ENCODE measurements around the gene RIMS1. TPM values are rescaled to one million over a fixed set of nuclear protein-coding genes. Genes with fewer than 3 reads are reported as not detected.

Gene RIMS1
- total RNA-seq, 4 donors from 2014 or later = 0.13 to 16.8 (median 1.2) TPM

- Histone ChIP-seq H3K4me1 (no peaks in the 10 kb centered on the region), H3K27me3 (no peaks in the 10 kb centered on the region), H3K27ac (no peak overlapping the region), H3K9me3 (no peaks in the 10 kb centered on the region), H3K36me3 (no peaks in the 10 kb centered on the region), H3K4me3 (no peak overlapping the region)
- 70 to 88% methylated on average over 2 of the region's 2 CpGs for WGBS, 2 donors
- intact Hi-C loops (cut with DNase I) = no loop called here
- DNase-seq = no peak
- no peak for TF ChIP-seq POLR2A (IDR thresholded peaks at IDR 0.05)
- TF ChIP-seq CTCF (IDR thresholded peaks at IDR 0.05) = no peak
Observed at GRCh38 chr6:72305971-72306370, 419.6 kb downstream of the RIMS1 start.

- WGBS, 2 donors = 78 to 89% methylated on average over 4 to 5 of the region's 9 CpGs
- Histone ChIP-seq H3K27ac (no peak overlapping the region), H3K27me3 (no peaks in the 10 kb centered on the region), H3K4me1 (no peaks in the 10 kb centered on the region), H3K4me3 (no peak overlapping the region), H3K36me3 (no peaks in the 10 kb centered on the region), H3K9me3 (no peaks in the 10 kb centered on the region)
- TF ChIP-seq CTCF (IDR thresholded peaks at IDR 0.05) (no peak), POLR2A (IDR thresholded peaks at IDR 0.05) (no peak)
- intact Hi-C loops (cut with DNase I) = no loop called here
- DNase-seq = no peak
Observed at GRCh38 chr6:72316675-72317380, 430.5 kb downstream of the RIMS1 start.

GRCh38 chr6:72321788-72322187 is 435.4 kb downstream of the RIMS1 start:
- H3K4me3 ChIP-seq = no peak overlapping the region
- no peaks in the 10 kb centered on the region for H3K36me3 ChIP-seq
- H3K9me3 ChIP-seq = no peaks in the 10 kb centered on the region
- no peaks in the 10 kb centered on the region for H3K27me3 ChIP-seq
- no peak for TF ChIP-seq CTCF (IDR thresholded peaks at IDR 0.05)
- TF ChIP-seq POLR2A (IDR thresholded peaks at IDR 0.05) = no peak
- H3K27ac ChIP-seq = no peak overlapping the region
- intact Hi-C loops (cut with DNase I) = no loop called here
- H3K4me1 ChIP-seq = no peaks in the 10 kb centered on the region
- no peak for DNase-seq

- Histone ChIP-seq H3K27ac (no peak overlapping the region), H3K4me1 (no peaks in the 10 kb centered on the region), H3K36me3 (no peaks in the 10 kb centered on the region), H3K4me3 (no peak overlapping the region), H3K9me3 (no peaks in the 10 kb centered on the region), H3K27me3 (no peaks in the 10 kb centered on the region)
- intact Hi-C loops (cut with DNase I) = no loop called here
- no peak for DNase-seq
- WGBS, 2 donors = 44 to 45% methylated on average over 2 of the region's 2 CpGs
- TF ChIP-seq CTCF (IDR thresholded peaks at IDR 0.05) = no peak
- no peak for TF ChIP-seq POLR2A (IDR thresholded peaks at IDR 0.05)
Observed at GRCh38 chr6:72322771-72323170, 436.4 kb downstream of the RIMS1 start.

GRCh38 chr6:72324591-72324990 is 438.2 kb downstream of the RIMS1 start:
- DNase-seq = no peak
- intact Hi-C loops (cut with DNase I) = no loop called here
- H3K9me3 ChIP-seq = no peaks in the 10 kb centered on the region
- H3K36me3 ChIP-seq = no peaks in the 10 kb centered on the region
- no peak overlapping the region for H3K27ac ChIP-seq
- H3K27me3 ChIP-seq = no peaks in the 10 kb centered on the region
- WGBS, 2 donors = 60 to 76% methylated on average over 4 of the region's 4 CpGs
- H3K4me3 ChIP-seq = no peak overlapping the region
- no peaks in the 10 kb centered on the region for H3K4me1 ChIP-seq
- no peak for TF ChIP-seq POLR2A (IDR thresholded peaks at IDR 0.05)
- TF ChIP-seq CTCF (IDR thresholded peaks at IDR 0.05) = no peak

All from esophagus squamous epithelium (tissue), 5 donors.